WTC11 (cell line): Measurements from ENCODE around the gene TPRG1L.

Experiments
- CTCF ChIP-seq: fragments of 200-600 bp; IDR thresholded peaks from 2 replicates; pipeline ENCODE4 v1.8.0; 2022; ENCODE audit warnings: antibody characterized with exemption
- SMAD4 ChIP-seq: sonication (generic); formaldehyde crosslinking; IDR thresholded peaks from 2 replicates; pipeline ENCODE4 v1.8.0; 2022; ENCODE audit warnings: mild to moderate bottlenecking, missing genetic modification reagents

- TF ChIP-seq SMAD4 (CRISPR knock-in tag) (no peak), CTCF (no peak)
Measured at GRCh38 chr1:3609016-3609768, 15.6 kb upstream of the TPRG1L start.
